Measurements from ENCODE around the gene SERPINA1.

Gene SERPINA1

GRCh38 chr14:94397289-94398181 lies 9.1 kb upstream of the SERPINA1 start:
- no peak for DNase-seq

DNA sequence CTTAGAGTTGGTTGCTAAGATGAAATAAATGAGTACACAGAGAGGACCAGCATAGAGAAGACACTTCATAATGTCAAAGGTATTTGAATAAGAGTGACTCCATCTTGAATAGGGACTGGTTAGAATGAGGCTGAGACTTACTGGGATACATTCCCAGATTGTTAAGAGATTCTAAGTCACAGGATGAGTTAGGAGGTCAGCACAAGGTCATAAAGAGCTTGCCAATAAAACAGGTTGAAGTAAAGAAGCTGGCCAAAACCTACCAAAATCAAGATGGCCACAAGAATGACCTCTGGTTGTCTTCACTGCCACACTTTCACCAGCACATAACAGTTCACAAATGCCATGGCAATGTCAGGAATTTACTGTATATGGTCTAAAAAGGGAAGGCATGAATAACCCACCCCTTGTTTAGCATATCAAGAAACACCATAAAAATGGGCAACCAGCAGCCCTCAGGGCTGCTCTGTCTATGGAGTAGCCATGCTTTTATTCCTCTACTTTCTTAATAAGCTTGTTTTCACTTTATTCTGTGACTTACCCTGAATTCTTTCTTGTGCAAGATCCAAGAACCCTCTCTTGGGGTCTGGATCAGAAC lies 8.3 kb upstream of the SERPINA1 start:
- DNase-seq, result no peak

- DNase-seq, result no peak
Observed at GRCh38 chr14:94395888-94396574, 7.6 kb upstream of the SERPINA1 start.

DNA sequence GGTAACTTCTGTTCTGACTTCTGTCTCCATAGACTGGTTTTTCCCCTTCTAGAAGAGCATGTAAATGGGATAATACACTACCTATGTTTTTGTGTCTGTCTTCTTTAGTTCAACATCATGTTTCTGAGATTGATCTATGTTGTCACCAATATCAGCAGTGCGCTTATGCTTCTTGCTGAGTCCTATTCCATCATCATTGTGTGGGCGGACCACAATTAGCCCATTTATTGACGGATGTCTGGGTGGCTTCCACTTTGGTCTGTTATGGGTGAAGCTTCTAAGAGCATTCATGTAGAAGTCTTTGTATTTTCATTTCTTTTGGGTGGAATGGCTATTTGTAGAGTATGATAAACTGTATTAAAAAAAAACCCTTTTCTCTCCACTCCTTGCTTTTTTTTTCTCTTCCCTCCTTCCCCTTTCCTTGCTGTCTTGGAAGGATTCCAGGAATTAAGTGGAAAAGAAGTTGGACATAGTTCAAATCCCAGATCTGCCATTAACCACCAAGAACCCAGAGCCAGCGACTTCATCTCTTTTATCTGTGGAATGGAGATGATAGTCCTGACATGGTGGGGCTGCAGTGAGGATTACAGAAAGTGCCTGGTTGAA lies 7.0 kb upstream of the SERPINA1 start:
- no peak for DNase-seq

DNA sequence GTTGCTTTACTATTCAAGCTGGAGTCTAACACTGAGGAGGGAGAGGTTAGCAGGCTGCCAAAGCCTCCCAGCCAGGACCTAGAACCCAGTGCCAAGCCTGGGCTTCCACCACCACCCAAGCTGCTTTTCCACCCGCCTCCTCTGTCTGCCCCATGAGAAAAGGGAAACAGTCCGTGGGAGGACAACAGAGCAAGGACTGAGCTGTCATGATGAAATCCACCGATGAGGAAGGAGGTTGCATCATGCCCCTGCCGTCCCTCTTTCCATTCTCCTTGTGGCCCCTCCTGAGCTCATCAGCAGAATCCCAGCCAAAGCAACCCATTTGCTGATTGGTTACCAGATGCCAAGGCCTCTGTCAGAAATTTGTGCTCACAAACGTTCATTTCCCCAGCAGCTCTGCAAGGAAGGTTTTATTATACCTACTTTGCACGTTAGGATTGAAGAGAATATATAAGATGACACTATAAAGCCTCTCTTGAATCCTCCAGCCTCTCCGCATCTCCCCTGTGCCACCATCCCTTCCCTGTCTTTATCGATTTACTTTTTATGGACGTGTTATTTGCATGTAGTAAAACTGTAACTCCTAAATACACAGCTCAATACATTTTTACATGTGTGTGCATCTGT lies 6.3 kb upstream of the SERPINA1 start:
- DNase-seq, result peak; percentile 23 to 39

DNA sequence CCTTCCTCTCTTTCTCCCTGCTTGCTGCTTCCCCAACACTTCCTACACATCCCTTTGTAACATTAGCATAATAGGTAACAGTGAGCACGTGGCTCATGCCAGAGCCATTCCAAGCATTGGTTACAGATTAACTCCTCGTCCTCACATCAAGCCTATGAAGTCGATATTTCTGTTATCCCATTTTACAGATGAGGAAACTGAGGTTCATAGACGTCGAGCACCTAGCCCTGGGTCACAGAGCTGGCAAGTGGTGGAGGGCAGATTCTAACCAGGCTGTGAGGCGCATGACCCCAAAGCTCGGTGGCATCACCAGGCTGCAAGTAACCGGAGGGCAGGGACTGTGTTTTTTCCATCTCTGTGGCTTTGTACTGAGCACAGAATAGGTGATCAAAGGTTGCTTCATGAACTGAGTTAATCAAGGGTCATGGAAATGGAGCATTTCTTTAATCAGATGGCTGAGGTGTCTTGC lies 5.7 kb upstream of the SERPINA1 start:
- no peak for DNase-seq

GRCh38 chr14:94393474-94393873 lies 5.1 kb upstream of the SERPINA1 start:
- DNase-seq, result no peak

DNA sequence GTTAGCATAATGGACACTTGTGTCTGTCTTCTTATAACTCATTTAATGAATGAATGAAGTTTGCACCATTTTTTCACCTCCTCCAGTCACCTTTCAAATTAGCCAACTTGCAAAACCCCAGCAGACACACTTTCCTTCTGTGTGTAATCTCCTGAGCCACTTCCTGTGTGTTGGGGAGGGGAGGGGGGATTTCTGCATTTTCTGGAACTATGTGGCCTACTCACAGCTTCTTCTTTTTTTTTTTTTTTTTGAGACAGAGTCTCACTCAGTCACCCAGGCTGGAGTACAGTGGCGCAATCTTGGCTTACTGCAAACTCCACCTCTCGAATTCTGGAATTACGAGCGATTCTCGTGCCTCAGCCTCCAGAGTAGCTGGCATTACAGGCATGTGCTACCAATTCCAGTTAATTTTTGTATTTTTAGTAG lies 4.1 kb upstream of the SERPINA1 start:
- peak in 1 of 2 donors; percentile 79 for DNase-seq

- DNase-seq, result no peak
Observed at GRCh38 chr14:94391281-94391975, 3.0 kb upstream of the SERPINA1 start.

- DNase-seq, result peak in 1 of 2 donors; percentile 48
Observed at GRCh38 chr14:94390372-94391086, 2.1 kb upstream of the SERPINA1 start.

DNA sequence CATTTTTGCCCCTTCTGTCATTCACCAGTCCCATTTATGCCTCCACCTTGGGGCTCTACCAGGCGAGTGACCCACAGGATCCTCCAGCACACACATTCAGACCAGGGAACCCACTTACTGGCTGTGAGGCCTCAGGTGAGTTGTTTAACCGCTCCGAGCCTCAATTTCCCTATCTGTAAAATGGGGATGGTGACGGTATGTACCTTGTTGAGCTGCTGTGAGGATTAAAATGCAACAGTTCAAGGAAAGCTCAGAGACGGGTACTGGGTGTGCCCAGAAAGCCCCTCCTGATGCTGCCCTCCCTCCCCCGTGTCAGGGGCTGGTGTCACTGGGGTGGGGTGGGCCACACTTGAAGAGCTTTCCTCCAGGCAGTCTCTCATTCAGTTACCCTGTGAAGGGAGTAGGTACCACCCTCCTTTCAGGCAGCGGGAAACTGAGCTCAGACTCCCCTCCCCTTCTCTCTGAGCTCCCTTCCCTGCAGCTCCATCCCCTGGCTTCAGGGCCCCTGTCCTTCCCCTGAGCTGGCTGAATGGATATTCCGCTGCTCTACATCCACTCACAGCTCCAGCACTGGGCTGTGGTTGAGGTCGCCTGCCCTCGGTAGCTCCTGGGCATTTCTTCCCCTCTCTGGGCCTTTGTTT lies 1.4 kb upstream of the SERPINA1 start:
- DNase-seq, result no peak

DNA sequence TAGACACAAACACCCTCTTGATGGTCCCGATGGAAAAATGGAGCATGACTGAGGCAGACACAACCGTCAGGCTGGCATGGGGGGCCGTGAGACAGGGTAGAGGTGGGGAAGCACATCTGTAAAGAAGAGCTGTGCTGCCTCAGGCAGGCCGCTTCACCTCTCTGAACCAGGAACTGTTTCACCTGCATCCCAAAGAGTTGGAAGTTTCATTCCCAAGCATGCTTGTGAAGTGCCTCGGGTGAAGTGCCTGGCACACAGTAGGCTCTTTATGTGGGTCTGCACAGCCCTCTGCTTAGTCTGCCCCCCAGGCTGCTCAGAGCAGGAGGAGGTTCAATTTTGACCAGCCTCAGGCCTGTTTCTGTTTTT lies 685 bp upstream of the SERPINA1 start:
- DNase-seq, result no peak

- DNase-seq, result no peak
Observed at GRCh38 chr14:94388027-94388383, 397 bp downstream of the SERPINA1 start.

GRCh38 chr14:94387051-94388026 lies 1.1 kb downstream of the SERPINA1 start:
- DNase-seq, result no peak

GRCh38 chr14:94386085-94387031 lies 2.0 kb downstream of the SERPINA1 start:
- DNase-seq, result no peak

- no peak for DNase-seq
Observed at GRCh38 chr14:94385553-94386057, 2.8 kb downstream of the SERPINA1 start.

- DNase-seq, result no peak
Observed at GRCh38 chr14:94384342-94384741, 4.1 kb downstream of the SERPINA1 start.

- DNase-seq, result no peak
Observed at GRCh38 chr14:94383777-94384176, 4.6 kb downstream of the SERPINA1 start.

Measured in bone marrow (tissue), 2 donors.